IPS-18a (cell line): ENCODE measurements around the gene LMAN2.
A peak's percentile ranks its signal among the peaks of the same experiment; 100 is the strongest.
"Not testable (repeated sequence)": the region's sequence is repeated elsewhere in the genome, so short reads cannot be mapped to it uniquely, and the experiment has no call there.

Experiments used
- H3K27ac ChIP-seq: one replicate; pipeline ENCODE4 v1.5.1; 2013; ENCODE audit warnings: low read length
- H3K27me3 ChIP-seq: one replicate; pipeline ENCODE4 v1.6.1; 2013; ENCODE audit warnings: mild to moderate bottlenecking, low read length; ENCODE audit not compliant: control insufficient read depth, insufficient read depth
- H3K36me3 ChIP-seq: one replicate; pipeline ENCODE4 v1.6.1; 2013; ENCODE audit warnings: low read depth, low read length; ENCODE audit not compliant: control insufficient read depth
- H3K4me1 ChIP-seq: one replicate; pipeline ENCODE4 v1.6.1; 2013; ENCODE audit warnings: low read depth, low read length; ENCODE audit not compliant: control insufficient read depth
- H3K4me3 ChIP-seq: one replicate; pipeline ENCODE4 v1.5.1; 2013; ENCODE audit warnings: low read length
- H3K9ac ChIP-seq: one replicate; pipeline ENCODE4 v1.6.1; 2013; ENCODE audit warnings: mild to moderate bottlenecking, low read length, moderate library complexity
- H3K9me3 ChIP-seq: one replicate; pipeline ENCODE4 v1.6.1; 2013; ENCODE audit warnings: low read depth, low read length; ENCODE audit not compliant: control insufficient read depth

The LMAN2 gene

GRCh38 chr5:177375516-177375915, 24.0 kb upstream of the LMAN2 start:
- not testable (repeated sequence) for H3K27me3 ChIP-seq, H3K4me3 ChIP-seq, H3K36me3 ChIP-seq, H3K27ac ChIP-seq, H3K9ac ChIP-seq, H3K9me3 ChIP-seq
- peaks cover 15% of the 10 kb centered on the region for H3K4me1 ChIP-seq

- Histone ChIP-seq H3K27ac (no peak overlapping the region), H3K4me1 (peaks cover 20% of the 10 kb centered on the region), H3K36me3 (no peaks in the 10 kb centered on the region), H3K4me3 (no peak overlapping the region), H3K9ac (no peak overlapping the region), H3K27me3 (no peaks in the 10 kb centered on the region), H3K9me3 (no peaks in the 10 kb centered on the region)
These were observed 22.7 kb upstream of the LMAN2 start for GRCh38 chr5:177374211-177374610.

GRCh38 chr5:177373806-177374205, 22.3 kb upstream of the LMAN2 start:
- no peaks in the 10 kb centered on the region for H3K36me3 ChIP-seq

GRCh38 chr5:177372910-177373309, 21.4 kb upstream of the LMAN2 start:
- H3K9ac ChIP-seq = no peak overlapping the region
- H3K4me3 ChIP-seq = no peak overlapping the region

More at GRCh38 chr5:177373806-177374205, 22.3 kb upstream of the LMAN2 start:
- no peak overlapping the region for H3K27ac ChIP-seq
- no peak overlapping the region for H3K4me3 ChIP-seq
- peaks cover 20% of the 10 kb centered on the region for H3K4me1 ChIP-seq
- H3K27me3 ChIP-seq = no peaks in the 10 kb centered on the region
- H3K9ac ChIP-seq = no peak overlapping the region
- H3K9me3 ChIP-seq = no peaks in the 10 kb centered on the region

GRCh38 chr5:177372034-177372896, 20.8 kb upstream of the LMAN2 start:
- Histone ChIP-seq H3K27me3 (peaks cover 15% of the 10 kb centered on the region), H3K4me3 (no peak overlapping the region), H3K9ac (no peak overlapping the region), H3K4me1 (peaks cover 17% of the 10 kb centered on the region), H3K27ac (no peak overlapping the region), H3K36me3 (no peaks in the 10 kb centered on the region), H3K9me3 (no peaks in the 10 kb centered on the region)

More at GRCh38 chr5:177372910-177373309, 21.4 kb upstream of the LMAN2 start:
- H3K27ac ChIP-seq = no peak overlapping the region
- no peaks in the 10 kb centered on the region for H3K9me3 ChIP-seq
- peaks cover 8% of the 10 kb centered on the region for H3K27me3 ChIP-seq
- peaks cover 20% of the 10 kb centered on the region for H3K4me1 ChIP-seq
- no peaks in the 10 kb centered on the region for H3K36me3 ChIP-seq

- Histone ChIP-seq H3K9me3 (no peaks in the 10 kb centered on the region), H3K27me3 (peaks cover 15% of the 10 kb centered on the region), H3K4me3 (peak overlapping the region; percentile 47), H3K9ac (no peak overlapping the region), H3K4me1 (peaks cover 18% of the 10 kb centered on the region), H3K27ac (no peak overlapping the region), H3K36me3 (no peaks in the 10 kb centered on the region)
These were observed 19.9 kb upstream of the LMAN2 start for GRCh38 chr5:177371120-177372033.

- no peak overlapping the region for H3K4me3 ChIP-seq
- H3K9ac ChIP-seq = no peak overlapping the region
- no peaks in the 10 kb centered on the region for H3K9me3 ChIP-seq
- peaks cover 26% of the 10 kb centered on the region for H3K4me1 ChIP-seq
- H3K27ac ChIP-seq = no peak overlapping the region
- H3K36me3 ChIP-seq = no peaks in the 10 kb centered on the region
- peaks cover 15% of the 10 kb centered on the region for H3K27me3 ChIP-seq
These were observed 19.1 kb upstream of the LMAN2 start for GRCh38 chr5:177370488-177371119.

- Histone ChIP-seq H3K27ac (no peak overlapping the region), H3K9me3 (no peaks in the 10 kb centered on the region), H3K27me3 (peaks cover 15% of the 10 kb centered on the region), H3K9ac (no peak overlapping the region), H3K4me1 (peaks cover 28% of the 10 kb centered on the region), H3K4me3 (no peak overlapping the region), H3K36me3 (no peaks in the 10 kb centered on the region)
These were observed 18.4 kb upstream of the LMAN2 start for GRCh38 chr5:177369645-177370440.

- H3K27me3 ChIP-seq = peaks cover 15% of the 10 kb centered on the region
- peaks cover 25% of the 10 kb centered on the region for H3K4me1 ChIP-seq
- H3K9me3 ChIP-seq = no peaks in the 10 kb centered on the region
- no peak overlapping the region for H3K9ac ChIP-seq
- no peak overlapping the region for H3K4me3 ChIP-seq
- no peaks in the 10 kb centered on the region for H3K36me3 ChIP-seq
- H3K27ac ChIP-seq = no peak overlapping the region
These were observed 17.6 kb upstream of the LMAN2 start for GRCh38 chr5:177368869-177369644.
